Liver (tissue), 9 donors: ENCODE data around the gene SEMA4B. TPM values are rescaled to one million over a fixed set of nuclear protein-coding genes. Genes with fewer than 3 reads are reported as not detected.

ENCODE experiments used
- DNase-seq: peaks from one replicate; pipeline ENCODE4 v3.0.0-alpha.2; 2017; ENCODE audit warnings: low spot score
- H3K27ac ChIP-seq, 2 donors: one replicate each; pipeline ENCODE4 v1.7.0; 2013; ENCODE audit warnings: inconsistent platforms in 2 of 2, low read length in 2 of 2, control low read depth in 1 of 2, low read depth in 1 of 2, mild to moderate bottlenecking in 1 of 2
- H3K27me3 ChIP-seq, 4 donors: one replicate each; pipeline versions ENCODE4 v1.6.1 to v1.7.0; 2013; ENCODE audit warnings: low read length in 3 of 4, inconsistent platforms in 1 of 4, mild to moderate bottlenecking in 1 of 4, moderate library complexity in 1 of 4; ENCODE audit not compliant: control insufficient read depth in 4 of 4, insufficient read depth in 4 of 4
- H3K36me3 ChIP-seq, 4 donors: one replicate each; pipeline versions ENCODE4 v1.6.1 to v1.7.0; 2013; ENCODE audit warnings: low read length in 3 of 4, mild to moderate bottlenecking in 3 of 4, low read depth in 1 of 4, moderate library complexity in 1 of 4; ENCODE audit not compliant: control insufficient read depth in 4 of 4, insufficient read depth in 3 of 4
- H3K4me1 ChIP-seq, 4 donors: one replicate each; pipeline versions ENCODE4 v1.6.1 to v1.7.0; 2013; ENCODE audit warnings: low read length in 3 of 4, mild to moderate bottlenecking in 3 of 4, moderate library complexity in 1 of 4; ENCODE audit not compliant: control insufficient read depth in 4 of 4, insufficient read depth in 4 of 4
- H3K4me3 ChIP-seq, 3 donors: one replicate each; pipeline versions ENCODE4 v1.6.1 to v1.7.0; 2013; ENCODE audit warnings: low read length in 3 of 3, control low read depth in 1 of 3, low read depth in 1 of 3, mild to moderate bottlenecking in 1 of 3
- H3K9ac ChIP-seq, 2 donors: one replicate each; pipeline ENCODE4 v1.7.0; 2013; ENCODE audit warnings: low read length in 2 of 2, mild to moderate bottlenecking in 2 of 2, moderate library complexity in 2 of 2, control low read depth in 1 of 2, low read depth in 1 of 2
- H3K9me3 ChIP-seq, 4 donors: one replicate each; pipeline versions ENCODE4 v1.6.1 to v1.7.0; 2013; ENCODE audit warnings: low read length in 3 of 4; ENCODE audit not compliant: control insufficient read depth in 4 of 4
- FOXA2 ChIP-seq: IDR thresholded peaks from 2 replicates; pipeline ENCODE4 v1.6.1; 2016; ENCODE audit warnings: antibody characterized with exemption
- GABPA ChIP-seq, 2 donors: IDR thresholded peaks in 1 of 2; conservative IDR thresholded peaks in 1 of 2; 2 replicates each; pipeline ENCODE4 v1.6.1; 2016; ENCODE audit warnings: antibody characterized with exemption in 2 of 2, mild to moderate bottlenecking in 1 of 2, moderate library complexity in 1 of 2
- HNF4A ChIP-seq, 2 donors: conservative IDR thresholded peaks; 2 replicates each; pipeline ENCODE4 v1.6.1; 2016; ENCODE audit warnings: antibody characterized with exemption in 2 of 2, mild to moderate bottlenecking in 2 of 2
- JUND ChIP-seq, 2 donors: IDR thresholded peaks; 2 replicates each; pipeline ENCODE4 v1.6.1; 2016; ENCODE audit warnings: antibody characterized with exemption in 2 of 2
- RAD21 ChIP-seq, 2 donors: IDR thresholded peaks; 2 replicates each; pipeline ENCODE4 v1.6.1; 2016; ENCODE audit warnings: antibody characterized with exemption in 2 of 2, mild to moderate bottlenecking in 2 of 2
- WGBS: extraction: QIAGEN DNeasy Blood & Tissue Kit; methylation state at CpG from one replicate; pipeline ENCODE4 v1.1.7; 2013; 5-methylcytosine and 5-hydroxymethylcytosine counted together
- polyA plus RNA-seq, 2 donors: library from polyadenylated mRNA; stranded (reverse) in 1 of 2; unstranded in 1 of 2; fragments of 200-250 nt in 1 of 2; fragments of >200 nt in 1 of 2; fragmentation: Nextera tagmentation in 1 of 2; extraction: Ambion mirVana in 1 of 2; gene quantifications; one replicate each; pipeline versions ENCODE4 v1.2.1 to v1.2.3, GENCODE V29; 2013 to 2015
- total RNA-seq, 2 donors: library from RNA; depleted of rRNA; stranded (reverse); fragments of >200 nt; gene quantifications; one replicate each; pipeline ENCODE4 v1.2.3, GENCODE V29; 2014
- TF ChIP-seq, protein P1 (sequence below): IDR thresholded peaks from 2 replicates; pipeline ENCODE4 v1.6.1; 2016; ENCODE audit warnings: antibody characterized with exemption
- TF ChIP-seq, protein P2 (sequence below): IDR thresholded peaks from 2 replicates; pipeline ENCODE4 v1.6.1; 2016; ENCODE audit warnings: antibody characterized with exemption, mild to moderate bottlenecking
- TF ChIP-seq, protein P3 (sequence below): IDR thresholded peaks from 2 replicates; pipeline ENCODE4 v1.6.1; 2016; ENCODE audit warnings: antibody characterized with exemption
- donor health status: healthy.
- donor health status: healthy.
- donor health status: healthy.
- donor health status: healthy.
- donor health status: healthy.

The SEMA4B gene
- total and polyA plus RNA-seq, 4 donors = 14.3 to 52.2 (median 27.0) TPM

DNA sequence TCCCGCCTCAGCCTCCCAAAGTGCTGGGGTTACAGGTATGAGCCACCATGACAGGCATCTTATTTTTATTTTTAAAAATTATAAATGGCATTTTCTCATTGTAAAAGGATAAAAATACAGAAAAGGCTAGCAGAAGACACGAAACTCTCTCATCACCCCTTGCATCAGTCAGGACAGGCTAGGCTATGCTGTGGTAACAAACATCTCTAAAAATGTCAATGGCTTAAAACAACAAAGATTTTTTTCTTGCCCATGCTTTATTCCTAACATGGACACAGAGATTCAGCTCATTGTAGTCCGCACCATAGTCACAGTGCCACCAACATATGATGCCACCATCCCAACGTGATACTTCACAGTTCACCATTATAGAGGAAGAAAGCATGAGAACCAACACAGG, 34.0 kb upstream of the SEMA4B start:
- TF ChIP-seq RAD21 (IDR thresholded peaks at IDR 0.05) (no peak), HNF4A (conservative IDR thresholded peaks at IDR 0.05) (no peak)
- TF ChIP-seq, protein P1, sequence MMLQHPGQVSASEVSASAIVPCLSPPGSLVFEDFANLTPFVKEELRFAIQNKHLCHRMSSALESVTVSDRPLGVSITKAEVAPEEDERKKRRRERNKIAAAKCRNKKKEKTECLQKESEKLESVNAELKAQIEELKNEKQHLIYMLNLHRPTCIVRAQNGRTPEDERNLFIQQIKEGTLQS = no peak
- TF ChIP-seq, protein P2, sequence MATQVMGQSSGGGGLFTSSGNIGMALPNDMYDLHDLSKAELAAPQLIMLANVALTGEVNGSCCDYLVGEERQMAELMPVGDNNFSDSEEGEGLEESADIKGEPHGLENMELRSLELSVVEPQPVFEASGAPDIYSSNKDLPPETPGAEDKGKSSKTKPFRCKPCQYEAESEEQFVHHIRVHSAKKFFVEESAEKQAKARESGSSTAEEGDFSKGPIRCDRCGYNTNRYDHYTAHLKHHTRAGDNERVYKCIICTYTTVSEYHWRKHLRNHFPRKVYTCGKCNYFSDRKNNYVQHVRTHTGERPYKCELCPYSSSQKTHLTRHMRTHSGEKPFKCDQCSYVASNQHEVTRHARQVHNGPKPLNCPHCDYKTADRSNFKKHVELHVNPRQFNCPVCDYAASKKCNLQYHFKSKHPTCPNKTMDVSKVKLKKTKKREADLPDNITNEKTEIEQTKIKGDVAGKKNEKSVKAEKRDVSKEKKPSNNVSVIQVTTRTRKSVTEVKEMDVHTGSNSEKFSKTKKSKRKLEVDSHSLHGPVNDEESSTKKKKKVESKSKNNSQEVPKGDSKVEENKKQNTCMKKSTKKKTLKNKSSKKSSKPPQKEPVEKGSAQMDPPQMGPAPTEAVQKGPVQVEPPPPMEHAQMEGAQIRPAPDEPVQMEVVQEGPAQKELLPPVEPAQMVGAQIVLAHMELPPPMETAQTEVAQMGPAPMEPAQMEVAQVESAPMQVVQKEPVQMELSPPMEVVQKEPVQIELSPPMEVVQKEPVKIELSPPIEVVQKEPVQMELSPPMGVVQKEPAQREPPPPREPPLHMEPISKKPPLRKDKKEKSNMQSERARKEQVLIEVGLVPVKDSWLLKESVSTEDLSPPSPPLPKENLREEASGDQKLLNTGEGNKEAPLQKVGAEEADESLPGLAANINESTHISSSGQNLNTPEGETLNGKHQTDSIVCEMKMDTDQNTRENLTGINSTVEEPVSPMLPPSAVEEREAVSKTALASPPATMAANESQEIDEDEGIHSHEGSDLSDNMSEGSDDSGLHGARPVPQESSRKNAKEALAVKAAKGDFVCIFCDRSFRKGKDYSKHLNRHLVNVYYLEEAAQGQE = no peak
- H3K9me3 ChIP-seq = no peaks in the 10 kb centered on the region
- DNase-seq = no peak
- no peak overlapping the region for H3K9ac ChIP-seq
- peaks cover under 1 to 3% (median 2%) of the 10 kb centered on the region in 4 donors for H3K4me1 ChIP-seq
- no peaks in the 10 kb centered on the region for H3K27me3 ChIP-seq
- no peak overlapping the region for H3K27ac ChIP-seq
- H3K36me3 ChIP-seq = no peaks in the 10 kb centered on the region
- no peak overlapping the region for H3K4me3 ChIP-seq
- 98% methylated on average over 4 of the region's 4 CpGs for WGBS

DNA sequence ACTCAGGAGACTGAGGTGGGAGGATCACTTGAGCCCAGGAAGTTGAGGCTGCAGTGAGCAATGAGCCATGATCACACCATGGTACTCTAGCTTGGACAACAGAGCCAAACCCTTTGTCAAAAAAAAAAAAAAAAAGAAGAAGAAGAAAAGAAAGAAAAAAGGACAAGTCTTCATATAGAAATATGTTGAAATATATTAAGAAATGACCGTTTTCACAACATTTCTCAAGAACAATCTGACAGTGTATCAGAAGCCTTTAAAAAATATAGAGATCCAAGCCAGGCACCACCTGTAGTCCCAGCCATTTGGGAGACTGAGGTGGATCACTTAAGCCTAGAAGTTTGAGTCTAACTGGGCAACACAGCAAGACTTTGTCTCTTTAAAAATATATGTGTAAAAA, 29.5 kb upstream of the SEMA4B start:
- WGBS = 76% methylated on average over 1 of the region's 1 CpG
- peaks cover 0 to 6% (median 2%) of the 10 kb centered on the region in 4 donors for H3K4me1 ChIP-seq

More for the DNA sequence above, 29.5 kb upstream of the SEMA4B start:
- H3K27me3 ChIP-seq = no peaks in the 10 kb centered on the region
- TF ChIP-seq, protein P2 = no peak
- TF ChIP-seq FOXA2 (no peak), GABPA (IDR thresholded peaks at IDR 0.05 in 1 of 2, conservative IDR thresholded peaks at IDR 0.05 in 1 of 2) (no peak), JUND (IDR thresholded peaks at IDR 0.05) (no peak)
- TF ChIP-seq, protein P3, sequence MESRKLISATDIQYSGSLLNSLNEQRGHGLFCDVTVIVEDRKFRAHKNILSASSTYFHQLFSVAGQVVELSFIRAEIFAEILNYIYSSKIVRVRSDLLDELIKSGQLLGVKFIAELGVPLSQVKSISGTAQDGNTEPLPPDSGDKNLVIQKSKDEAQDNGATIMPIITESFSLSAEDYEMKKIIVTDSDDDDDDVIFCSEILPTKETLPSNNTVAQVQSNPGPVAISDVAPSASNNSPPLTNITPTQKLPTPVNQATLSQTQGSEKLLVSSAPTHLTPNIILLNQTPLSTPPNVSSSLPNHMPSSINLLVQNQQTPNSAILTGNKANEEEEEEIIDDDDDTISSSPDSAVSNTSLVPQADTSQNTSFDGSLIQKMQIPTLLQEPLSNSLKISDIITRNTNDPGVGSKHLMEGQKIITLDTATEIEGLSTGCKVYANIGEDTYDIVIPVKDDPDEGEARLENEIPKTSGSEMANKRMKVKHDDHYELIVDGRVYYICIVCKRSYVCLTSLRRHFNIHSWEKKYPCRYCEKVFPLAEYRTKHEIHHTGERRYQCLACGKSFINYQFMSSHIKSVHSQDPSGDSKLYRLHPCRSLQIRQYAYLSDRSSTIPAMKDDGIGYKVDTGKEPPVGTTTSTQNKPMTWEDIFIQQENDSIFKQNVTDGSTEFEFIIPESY = no peak
- no peaks in the 10 kb centered on the region for H3K36me3 ChIP-seq
- no peak overlapping the region for H3K4me3 ChIP-seq
- no peaks in the 10 kb centered on the region for H3K9me3 ChIP-seq
- no peak overlapping the region for H3K27ac ChIP-seq
- H3K9ac ChIP-seq = no peak overlapping the region
- no peak for DNase-seq
